Measurements from ENCODE around the gene MAPK1. TPM values are rescaled to one million over a fixed set of nuclear protein-coding genes. Genes with fewer than 3 reads are reported as not detected.

The MAPK1 gene
- total RNA-seq, 1 donor from 2014 or later: 148 TPM

DNA sequence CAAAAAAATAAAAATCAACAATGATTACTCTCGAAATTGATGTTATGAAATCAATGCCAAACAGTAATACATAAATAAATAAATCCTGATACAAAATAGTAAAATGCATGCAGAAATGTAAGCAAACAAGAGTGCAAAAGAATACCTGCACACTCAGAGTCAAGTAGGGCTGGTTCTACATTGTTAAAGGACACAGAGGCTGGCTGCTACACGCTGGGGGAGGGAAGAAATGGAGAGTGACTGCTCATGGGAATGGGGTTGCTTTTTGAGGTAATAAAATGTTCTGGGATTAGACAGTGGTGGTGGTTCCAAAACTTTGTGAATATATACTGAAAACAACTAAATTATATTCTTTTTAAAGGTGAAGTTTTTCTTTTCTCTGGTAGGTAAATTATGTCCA, 32.1 kb downstream of the MAPK1 start:
- H3K27ac ChIP-seq (ENCODE audit: low read depth, low read length): no peak overlapping the region
- peaks cover 67% of the 10 kb centered on the region for H4K20me1 ChIP-seq (ENCODE audit: insufficient read depth, low read length)
- FAIRE-seq (no peak), DNase-seq (ENCODE audit: low read depth) (no peak)
- no peak overlapping the region for H3K4me2 ChIP-seq (ENCODE audit: low read length)
- no peaks in the 10 kb centered on the region for H3K36me3 ChIP-seq (ENCODE audit: insufficient read depth, low read length)
- TF ChIP-seq EZH2 (IDR thresholded peaks at IDR 0.05; ENCODE audit: insufficient read depth, low read length): no peak
- TF ChIP-seq CTCF (IDR thresholded peaks at IDR 0.05; ENCODE audit: insufficient read depth, low read depth, low read length): no peak
- no peaks in the 10 kb centered on the region for H3K27me3 ChIP-seq (ENCODE audit: insufficient read depth, low read length)
- H3K79me2 ChIP-seq (ENCODE audit: insufficient read depth, low read length): peaks cover 87% of the 10 kb centered on the region
- Mint-ChIP-seq H3K36me3 (ENCODE audit: low read depth, unreplicated experiment) (no peaks in the 10 kb centered on the region), H3K4me1 (ENCODE audit: low read depth, unreplicated experiment) (peaks cover 42% of the 10 kb centered on the region), H3K27me3 (ENCODE audit: low read depth, unreplicated experiment) (no peaks in the 10 kb centered on the region), H3K4me3 (ENCODE audit: unreplicated experiment) (no peak overlapping the region), H3K27ac (ENCODE audit: unreplicated experiment) (peak overlapping the region; percentile 72), H3K9me3 (ENCODE audit: unreplicated experiment) (no peaks in the 10 kb centered on the region)
- no peak overlapping the region for H3K4me3 ChIP-seq (ENCODE audit: insufficient read depth, low read depth, low read length)
- H3K9me3 ChIP-seq (ENCODE audit: insufficient read depth, low read depth, low read length): no peaks in the 10 kb centered on the region
- no peak overlapping the region for H3K9ac ChIP-seq (ENCODE audit: low read length)
- H3K4me1 ChIP-seq (ENCODE audit: insufficient read depth, low read length): peaks cover 15% of the 10 kb centered on the region
- H2AFZ ChIP-seq (ENCODE audit: low read depth, low read length): no peak overlapping the region

- Mint-ChIP-seq H3K36me3 (ENCODE audit: low read depth, unreplicated experiment) (no peaks in the 10 kb centered on the region), H3K27me3 (ENCODE audit: low read depth, unreplicated experiment) (no peaks in the 10 kb centered on the region), H3K27ac (ENCODE audit: unreplicated experiment) (no peak overlapping the region), H3K4me3 (ENCODE audit: unreplicated experiment) (no peak overlapping the region), H3K9me3 (ENCODE audit: unreplicated experiment) (no peaks in the 10 kb centered on the region), H3K4me1 (ENCODE audit: low read depth, unreplicated experiment) (peaks cover 42% of the 10 kb centered on the region)
- H3K79me2 ChIP-seq (ENCODE audit: insufficient read depth, low read length): peaks cover 87% of the 10 kb centered on the region
- H4K20me1 ChIP-seq (ENCODE audit: insufficient read depth, low read length): peaks cover 68% of the 10 kb centered on the region
- DNase-seq (ENCODE audit: low read depth): no peak
- no peak overlapping the region for H3K4me3 ChIP-seq (ENCODE audit: insufficient read depth, low read depth, low read length)
- H3K9me3 ChIP-seq (ENCODE audit: insufficient read depth, low read depth, low read length): no peaks in the 10 kb centered on the region
- FAIRE-seq: no peak
- H3K36me3 ChIP-seq (ENCODE audit: insufficient read depth, low read length): no peaks in the 10 kb centered on the region
- H2AFZ ChIP-seq (ENCODE audit: low read depth, low read length): no peak overlapping the region
- H3K4me1 ChIP-seq (ENCODE audit: insufficient read depth, low read length): peaks cover 15% of the 10 kb centered on the region
- H3K27ac ChIP-seq (ENCODE audit: low read depth, low read length): no peak overlapping the region
- no peak for TF ChIP-seq EZH2 (IDR thresholded peaks at IDR 0.05; ENCODE audit: insufficient read depth, low read length)
- no peak for TF ChIP-seq CTCF (IDR thresholded peaks at IDR 0.05; ENCODE audit: insufficient read depth, low read depth, low read length)
- no peak overlapping the region for H3K9ac ChIP-seq (ENCODE audit: low read length)
- no peak overlapping the region for H3K4me2 ChIP-seq (ENCODE audit: low read length)
- no peaks in the 10 kb centered on the region for H3K27me3 ChIP-seq (ENCODE audit: insufficient read depth, low read length)
Observed at GRCh38 chr22:21834869-21835268, 32.6 kb downstream of the MAPK1 start.

DNA sequence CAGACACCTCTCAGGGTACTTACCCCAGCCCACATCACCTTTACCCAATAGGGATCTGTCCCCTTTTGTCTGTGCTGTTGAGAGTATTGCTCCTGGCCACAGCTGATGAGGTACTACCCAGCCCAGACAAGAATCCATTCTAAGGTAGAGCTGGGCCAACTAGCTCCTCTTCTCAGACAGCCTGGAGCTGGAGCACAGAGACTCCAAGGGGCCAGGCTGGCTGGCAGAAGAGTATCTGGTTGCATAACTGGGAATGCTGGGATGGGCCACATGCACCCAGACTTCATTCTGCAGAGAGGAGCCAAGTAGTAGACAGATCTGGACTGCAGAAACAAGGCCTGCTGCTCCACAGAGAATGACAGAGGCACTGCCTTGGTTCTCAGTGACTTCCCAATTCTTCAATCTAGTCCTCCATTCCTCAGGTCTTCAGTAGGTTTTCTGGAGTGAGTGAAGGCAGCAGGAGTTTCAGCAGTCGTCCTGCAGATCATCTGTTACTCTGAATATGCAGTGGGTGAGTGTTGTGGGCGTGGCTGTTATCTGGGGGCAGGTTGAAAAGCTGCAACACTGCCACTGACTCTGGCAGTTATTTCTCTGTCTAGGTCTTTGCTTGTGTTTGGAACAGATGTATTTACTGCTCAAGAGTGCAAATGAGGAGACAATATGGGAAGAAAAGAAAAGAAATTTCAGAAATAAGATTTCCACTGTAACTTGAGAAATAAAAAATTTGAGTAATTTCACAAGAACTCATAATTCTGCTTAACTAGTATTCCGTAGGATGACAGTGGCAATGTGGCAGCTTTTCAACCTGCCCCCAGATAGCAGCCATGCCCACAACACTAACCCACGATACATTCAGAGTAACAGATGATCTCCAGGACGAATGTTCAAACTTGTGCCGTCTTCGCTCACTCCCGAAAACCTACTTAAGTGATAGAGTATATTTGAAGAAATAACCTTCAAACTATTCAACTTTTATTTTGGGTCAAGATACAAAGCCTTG, 34.9 kb downstream of the MAPK1 start:
- no peak for TF ChIP-seq EZH2 (IDR thresholded peaks at IDR 0.05; ENCODE audit: insufficient read depth, low read length)
- TF ChIP-seq CTCF (IDR thresholded peaks at IDR 0.05; ENCODE audit: insufficient read depth, low read depth, low read length): no peak
- H3K4me1 ChIP-seq (ENCODE audit: insufficient read depth, low read length): peaks cover 15% of the 10 kb centered on the region
- H3K9me3 ChIP-seq (ENCODE audit: insufficient read depth, low read depth, low read length): no peaks in the 10 kb centered on the region
- no peaks in the 10 kb centered on the region for H3K27me3 Mint-ChIP-seq (ENCODE audit: low read depth, unreplicated experiment)
- no peak overlapping the region for H3K27ac ChIP-seq (ENCODE audit: low read depth, low read length)
- DNase-seq (ENCODE audit: low read depth): no peak
- no peaks in the 10 kb centered on the region for H3K36me3 ChIP-seq (ENCODE audit: insufficient read depth, low read length)
- peaks cover 47% of the 10 kb centered on the region for H3K4me1 Mint-ChIP-seq (ENCODE audit: low read depth, unreplicated experiment)
- no peak for FAIRE-seq
- no peaks in the 10 kb centered on the region for H3K36me3 Mint-ChIP-seq (ENCODE audit: low read depth, unreplicated experiment)
- no peaks in the 10 kb centered on the region for H3K9me3 Mint-ChIP-seq (ENCODE audit: unreplicated experiment)
- H3K4me3 Mint-ChIP-seq (ENCODE audit: unreplicated experiment): no peak overlapping the region
- H3K79me2 ChIP-seq (ENCODE audit: insufficient read depth, low read length): peaks cover 93% of the 10 kb centered on the region
- peaks cover 81% of the 10 kb centered on the region for H4K20me1 ChIP-seq (ENCODE audit: insufficient read depth, low read length)
- no peaks in the 10 kb centered on the region for H3K27me3 ChIP-seq (ENCODE audit: insufficient read depth, low read length)
- no peak overlapping the region for H3K27ac Mint-ChIP-seq (ENCODE audit: unreplicated experiment)
- H3K9ac ChIP-seq (ENCODE audit: low read length): no peak overlapping the region
- no peak overlapping the region for H3K4me3 ChIP-seq (ENCODE audit: insufficient read depth, low read depth, low read length)
- H2AFZ ChIP-seq (ENCODE audit: low read depth, low read length): no peak overlapping the region
- no peak overlapping the region for H3K4me2 ChIP-seq (ENCODE audit: low read length)
